HepG2 (cell line): ENCODE results near the gene SPOP. TPM values are rescaled to one million over a fixed set of nuclear protein-coding genes. Genes with fewer than 3 reads are reported as not detected.
A peak's percentile ranks its signal among the peaks of the same experiment; 100 is the strongest.

Experiments
- FOXP4 ChIP-seq: sonication (generic); formaldehyde crosslinking; IDR thresholded peaks from 2 replicates; pipeline ENCODE4 v1.4.0; 2020; ENCODE audit warnings: missing genetic modification reagents
- KLF9 ChIP-seq: IDR thresholded peaks from 2 replicates; pipeline ENCODE4 v1.6.1; 2016; ENCODE audit warnings: low read depth
- NFIC ChIP-seq: IDR thresholded peaks from 2 replicates; pipeline ENCODE4 v1.6.1; 2012; ENCODE audit warnings: mild to moderate bottlenecking, low read length, inconsistent platforms
- NFYB ChIP-seq: sonication (generic); formaldehyde crosslinking; IDR thresholded peaks from 2 replicates; pipeline ENCODE4 v1.4.0; 2020; ENCODE audit warnings: missing genetic modification reagents
- NR2F6 ChIP-seq, 2 experiments: IDR thresholded peaks; 2 replicates each; pipeline ENCODE4 v1.6.1; 2016; ENCODE audit warnings: antibody characterized with exemption in 1 of 2, mild to moderate bottlenecking in 1 of 2
- PHF5A ChIP-seq: IDR thresholded peaks from one replicate; pipeline ENCODE4 v1.6.1; 2018; ENCODE audit warnings: low read depth, missing genetic modification reagents; ENCODE audit not compliant: unreplicated experiment
- ZNF451 ChIP-seq: sonication (generic); formaldehyde crosslinking; IDR thresholded peaks from 2 replicates; pipeline ENCODE4 v1.5.0; 2020; ENCODE audit warnings: mild to moderate bottlenecking, missing genetic modification reagents
- ZNF597 ChIP-seq: sonication (generic); formaldehyde crosslinking; IDR thresholded peaks from 2 replicates; pipeline ENCODE4 v1.5.0; 2020; ENCODE audit warnings: missing genetic modification reagents
- ZNF776 ChIP-seq: sonication (generic); formaldehyde crosslinking; IDR thresholded peaks from 2 replicates; pipeline ENCODE4 v1.4.0; 2020; ENCODE audit warnings: mild to moderate bottlenecking, missing genetic modification reagents
- polyA plus RNA-seq, 8 experiments: library from polyadenylated mRNA; depleted of rRNA in 3 of 8; stranded (reverse) in 7 of 8; unstranded in 1 of 8; fragments of >200 nt; fragmentation: Illumina TruSeq in 4 of 8; extraction: Trizol in 4 of 8; gene quantifications; 2 replicates each; pipeline versions ENCODE4 v1.2.1 to v1.2.3, GENCODE V29; 2011 to 2016; ENCODE audit warnings: low read depth in 4 of 8, missing spikeins in 1 of 8, mixed read lengths in 1 of 8; ENCODE audit not compliant: insufficient read depth in 1 of 8
- total RNA-seq, 5 experiments: library from RNA; depleted of rRNA; stranded (reverse); fragments of >200 nt; fragmentation: Illumina TruSeq; extraction: Trizol; gene quantifications; 2 replicates each; pipeline ENCODE4 v1.2.3, GENCODE V29; 2016; ENCODE audit warnings: low read depth in 1 of 5
- TF ChIP-seq, protein P1 (sequence below): sonication (generic); formaldehyde crosslinking; IDR thresholded peaks from 2 replicates; pipeline ENCODE4 v1.4.0; 2020; ENCODE audit warnings: missing genetic modification reagents, borderline replicate concordance
- TF ChIP-seq, protein P2 (sequence below): sonication (generic); formaldehyde crosslinking; IDR thresholded peaks from 2 replicates; pipeline ENCODE4 v1.4.0; 2020; ENCODE audit warnings: missing genetic modification reagents
- TF ChIP-seq, protein P3 (sequence below): sonication (generic); formaldehyde crosslinking; IDR thresholded peaks from 2 replicates; pipeline ENCODE4 v1.9.0; 2021; ENCODE audit warnings: mild to moderate bottlenecking, missing genetic modification reagents

The SPOP gene
- total and polyA plus RNA-seq, 2 of the 13 experiments (the other 11 are each of a cell fraction or from before 2014, with no cell fraction given), result 52.8 to 60.8 TPM

DNA sequence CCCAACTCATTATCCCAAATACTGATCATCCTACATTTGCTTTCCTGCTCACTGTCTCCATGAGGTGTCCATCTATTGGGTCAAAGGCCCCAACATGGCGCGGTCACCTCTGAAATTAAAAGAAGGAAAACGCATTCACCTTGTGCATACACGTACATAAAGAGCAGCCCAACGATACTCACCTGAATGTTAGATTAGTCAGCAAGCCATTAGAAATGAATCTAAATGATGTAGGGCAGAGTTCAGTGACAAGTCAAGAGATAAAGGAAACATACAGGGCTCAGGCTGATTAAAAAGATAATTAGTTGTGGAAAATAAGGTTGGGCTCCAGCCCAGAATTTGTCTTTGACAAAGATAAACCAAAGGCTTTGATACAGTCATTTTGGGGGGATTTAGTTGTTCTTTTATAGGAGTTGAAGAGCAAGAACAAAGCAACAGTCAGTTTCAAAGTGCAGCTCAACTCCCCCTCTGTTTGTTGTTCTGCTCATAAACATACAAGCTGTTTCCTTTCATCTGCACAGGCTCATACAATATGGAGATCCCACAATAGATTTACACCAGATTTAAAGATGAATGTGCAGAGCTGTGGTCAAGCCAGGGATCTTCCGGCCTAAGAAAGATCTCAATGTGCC is 81.2 kb downstream of the SPOP start (continued):
- TF ChIP-seq, protein P1, sequence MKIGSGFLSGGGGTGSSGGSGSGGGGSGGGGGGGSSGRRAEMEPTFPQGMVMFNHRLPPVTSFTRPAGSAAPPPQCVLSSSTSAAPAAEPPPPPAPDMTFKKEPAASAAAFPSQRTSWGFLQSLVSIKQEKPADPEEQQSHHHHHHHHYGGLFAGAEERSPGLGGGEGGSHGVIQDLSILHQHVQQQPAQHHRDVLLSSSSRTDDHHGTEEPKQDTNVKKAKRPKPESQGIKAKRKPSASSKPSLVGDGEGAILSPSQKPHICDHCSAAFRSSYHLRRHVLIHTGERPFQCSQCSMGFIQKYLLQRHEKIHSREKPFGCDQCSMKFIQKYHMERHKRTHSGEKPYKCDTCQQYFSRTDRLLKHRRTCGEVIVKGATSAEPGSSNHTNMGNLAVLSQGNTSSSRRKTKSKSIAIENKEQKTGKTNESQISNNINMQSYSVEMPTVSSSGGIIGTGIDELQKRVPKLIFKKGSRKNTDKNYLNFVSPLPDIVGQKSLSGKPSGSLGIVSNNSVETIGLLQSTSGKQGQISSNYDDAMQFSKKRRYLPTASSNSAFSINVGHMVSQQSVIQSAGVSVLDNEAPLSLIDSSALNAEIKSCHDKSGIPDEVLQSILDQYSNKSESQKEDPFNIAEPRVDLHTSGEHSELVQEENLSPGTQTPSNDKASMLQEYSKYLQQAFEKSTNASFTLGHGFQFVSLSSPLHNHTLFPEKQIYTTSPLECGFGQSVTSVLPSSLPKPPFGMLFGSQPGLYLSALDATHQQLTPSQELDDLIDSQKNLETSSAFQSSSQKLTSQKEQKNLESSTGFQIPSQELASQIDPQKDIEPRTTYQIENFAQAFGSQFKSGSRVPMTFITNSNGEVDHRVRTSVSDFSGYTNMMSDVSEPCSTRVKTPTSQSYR (CRISPR knock-in tag), result peak; percentile 31; the same call in 1 of the 2 replicates
- peak; percentile 17; the same call in 1 of the 2 replicates for TF ChIP-seq NR2F6 (IDR thresholded peaks at IDR 0.05)
- no peak for TF ChIP-seq NR2F6 (CRISPR knock-in tag; IDR thresholded peaks at IDR 0.05)
- TF ChIP-seq, protein P2, sequence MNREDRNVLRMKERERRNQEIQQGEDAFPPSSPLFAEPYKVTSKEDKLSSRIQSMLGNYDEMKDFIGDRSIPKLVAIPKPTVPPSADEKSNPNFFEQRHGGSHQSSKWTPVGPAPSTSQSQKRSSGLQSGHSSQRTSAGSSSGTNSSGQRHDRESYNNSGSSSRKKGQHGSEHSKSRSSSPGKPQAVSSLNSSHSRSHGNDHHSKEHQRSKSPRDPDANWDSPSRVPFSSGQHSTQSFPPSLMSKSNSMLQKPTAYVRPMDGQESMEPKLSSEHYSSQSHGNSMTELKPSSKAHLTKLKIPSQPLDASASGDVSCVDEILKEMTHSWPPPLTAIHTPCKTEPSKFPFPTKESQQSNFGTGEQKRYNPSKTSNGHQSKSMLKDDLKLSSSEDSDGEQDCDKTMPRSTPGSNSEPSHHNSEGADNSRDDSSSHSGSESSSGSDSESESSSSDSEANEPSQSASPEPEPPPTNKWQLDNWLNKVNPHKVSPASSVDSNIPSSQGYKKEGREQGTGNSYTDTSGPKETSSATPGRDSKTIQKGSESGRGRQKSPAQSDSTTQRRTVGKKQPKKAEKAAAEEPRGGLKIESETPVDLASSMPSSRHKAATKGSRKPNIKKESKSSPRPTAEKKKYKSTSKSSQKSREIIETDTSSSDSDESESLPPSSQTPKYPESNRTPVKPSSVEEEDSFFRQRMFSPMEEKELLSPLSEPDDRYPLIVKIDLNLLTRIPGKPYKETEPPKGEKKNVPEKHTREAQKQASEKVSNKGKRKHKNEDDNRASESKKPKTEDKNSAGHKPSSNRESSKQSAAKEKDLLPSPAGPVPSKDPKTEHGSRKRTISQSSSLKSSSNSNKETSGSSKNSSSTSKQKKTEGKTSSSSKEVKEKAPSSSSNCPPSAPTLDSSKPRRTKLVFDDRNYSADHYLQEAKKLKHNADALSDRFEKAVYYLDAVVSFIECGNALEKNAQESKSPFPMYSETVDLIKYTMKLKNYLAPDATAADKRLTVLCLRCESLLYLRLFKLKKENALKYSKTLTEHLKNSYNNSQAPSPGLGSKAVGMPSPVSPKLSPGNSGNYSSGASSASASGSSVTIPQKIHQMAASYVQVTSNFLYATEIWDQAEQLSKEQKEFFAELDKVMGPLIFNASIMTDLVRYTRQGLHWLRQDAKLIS (CRISPR knock-in tag), result no peak
- no peak for TF ChIP-seq KLF9
- TF ChIP-seq NFIC, result peak; percentile 73; the same call in 1 of the 2 replicates
- TF ChIP-seq FOXP4 (CRISPR knock-in tag), result peak; percentile 74
- no peak for TF ChIP-seq PHF5A (CRISPR knock-in tag)
- TF ChIP-seq ZNF776, result no peak
- no peak for TF ChIP-seq ZNF597 (CRISPR knock-in tag)
- no peak for TF ChIP-seq ZNF451 (CRISPR knock-in tag)
- TF ChIP-seq, protein P3, sequence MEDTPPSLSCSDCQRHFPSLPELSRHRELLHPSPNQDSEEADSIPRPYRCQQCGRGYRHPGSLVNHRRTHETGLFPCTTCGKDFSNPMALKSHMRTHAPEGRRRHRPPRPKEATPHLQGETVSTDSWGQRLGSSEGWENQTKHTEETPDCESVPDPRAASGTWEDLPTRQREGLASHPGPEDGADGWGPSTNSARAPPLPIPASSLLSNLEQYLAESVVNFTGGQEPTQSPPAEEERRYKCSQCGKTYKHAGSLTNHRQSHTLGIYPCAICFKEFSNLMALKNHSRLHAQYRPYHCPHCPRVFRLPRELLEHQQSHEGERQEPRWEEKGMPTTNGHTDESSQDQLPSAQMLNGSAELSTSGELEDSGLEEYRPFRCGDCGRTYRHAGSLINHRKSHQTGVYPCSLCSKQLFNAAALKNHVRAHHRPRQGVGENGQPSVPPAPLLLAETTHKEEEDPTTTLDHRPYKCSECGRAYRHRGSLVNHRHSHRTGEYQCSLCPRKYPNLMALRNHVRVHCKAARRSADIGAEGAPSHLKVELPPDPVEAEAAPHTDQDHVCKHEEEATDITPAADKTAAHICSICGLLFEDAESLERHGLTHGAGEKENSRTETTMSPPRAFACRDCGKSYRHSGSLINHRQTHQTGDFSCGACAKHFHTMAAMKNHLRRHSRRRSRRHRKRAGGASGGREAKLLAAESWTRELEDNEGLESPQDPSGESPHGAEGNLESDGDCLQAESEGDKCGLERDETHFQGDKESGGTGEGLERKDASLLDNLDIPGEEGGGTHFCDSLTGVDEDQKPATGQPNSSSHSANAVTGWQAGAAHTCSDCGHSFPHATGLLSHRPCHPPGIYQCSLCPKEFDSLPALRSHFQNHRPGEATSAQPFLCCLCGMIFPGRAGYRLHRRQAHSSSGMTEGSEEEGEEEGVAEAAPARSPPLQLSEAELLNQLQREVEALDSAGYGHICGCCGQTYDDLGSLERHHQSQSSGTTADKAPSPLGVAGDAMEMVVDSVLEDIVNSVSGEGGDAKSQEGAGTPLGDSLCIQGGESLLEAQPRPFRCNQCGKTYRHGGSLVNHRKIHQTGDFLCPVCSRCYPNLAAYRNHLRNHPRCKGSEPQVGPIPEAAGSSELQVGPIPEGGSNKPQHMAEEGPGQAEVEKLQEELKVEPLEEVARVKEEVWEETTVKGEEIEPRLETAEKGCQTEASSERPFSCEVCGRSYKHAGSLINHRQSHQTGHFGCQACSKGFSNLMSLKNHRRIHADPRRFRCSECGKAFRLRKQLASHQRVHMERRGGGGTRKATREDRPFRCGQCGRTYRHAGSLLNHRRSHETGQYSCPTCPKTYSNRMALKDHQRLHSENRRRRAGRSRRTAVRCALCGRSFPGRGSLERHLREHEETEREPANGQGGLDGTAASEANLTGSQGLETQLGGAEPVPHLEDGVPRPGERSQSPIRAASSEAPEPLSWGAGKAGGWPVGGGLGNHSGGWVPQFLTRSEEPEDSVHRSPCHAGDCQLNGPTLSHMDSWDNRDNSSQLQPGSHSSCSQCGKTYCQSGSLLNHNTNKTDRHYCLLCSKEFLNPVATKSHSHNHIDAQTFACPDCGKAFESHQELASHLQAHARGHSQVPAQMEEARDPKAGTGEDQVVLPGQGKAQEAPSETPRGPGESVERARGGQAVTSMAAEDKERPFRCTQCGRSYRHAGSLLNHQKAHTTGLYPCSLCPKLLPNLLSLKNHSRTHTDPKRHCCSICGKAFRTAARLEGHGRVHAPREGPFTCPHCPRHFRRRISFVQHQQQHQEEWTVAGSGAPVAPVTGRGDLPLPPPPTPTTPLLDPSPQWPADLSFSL (CRISPR knock-in tag), result no peak
- TF ChIP-seq NFYB (CRISPR knock-in tag), result no peak
